ENCODE data around the gene ST3GAL4.

Gene ST3GAL4

GRCh38 chr11:126444072-126444471 is 88.6 kb downstream of the ST3GAL4 start:
- no peak for DNase-seq (ENCODE audit: low read depth in 2 of 2)

GRCh38 chr11:126446581-126446980 is 91.1 kb downstream of the ST3GAL4 start:
- DNase-seq (ENCODE audit: low read depth in 2 of 2): no peak

GRCh38 chr11:126450198-126450597 is 94.7 kb downstream of the ST3GAL4 start:
- DNase-seq (ENCODE audit: low read depth in 2 of 2): no peak

GRCh38 chr11:126450806-126451205 is 95.3 kb downstream of the ST3GAL4 start:
- no peak for DNase-seq (ENCODE audit: low read depth in 2 of 2)

- DNase-seq (ENCODE audit: low read depth in 2 of 2): no peak
These were observed 95.8 kb downstream of the ST3GAL4 start for GRCh38 chr11:126451211-126451802.

GRCh38 chr11:126452241-126453101 is 97.0 kb downstream of the ST3GAL4 start:
- no peak for DNase-seq (ENCODE audit: low read depth in 2 of 2)

- DNase-seq (ENCODE audit: low read depth in 2 of 2): no peak
These were observed 100.6 kb downstream of the ST3GAL4 start for GRCh38 chr11:126456089-126456488.

- DNase-seq (ENCODE audit: low read depth in 2 of 2): no peak
These were observed 101.5 kb downstream of the ST3GAL4 start for GRCh38 chr11:126456783-126457542.

- DNase-seq (ENCODE audit: low read depth in 2 of 2): no peak
These were observed 102.3 kb downstream of the ST3GAL4 start for GRCh38 chr11:126457817-126458216.

GRCh38 chr11:126459691-126460281 is 104.3 kb downstream of the ST3GAL4 start:
- DNase-seq (ENCODE audit: low read depth in 2 of 2): no peak

GRCh38 chr11:126460417-126461095 is 105.1 kb downstream of the ST3GAL4 start:
- DNase-seq (ENCODE audit: low read depth in 2 of 2): no peak

- no peak for DNase-seq (ENCODE audit: low read depth in 2 of 2)
These were observed 105.6 kb downstream of the ST3GAL4 start for GRCh38 chr11:126461096-126461440.

GRCh38 chr11:126461996-126462395 is 106.5 kb downstream of the ST3GAL4 start:
- DNase-seq (ENCODE audit: low read depth in 2 of 2): no peak

- DNase-seq (ENCODE audit: low read depth in 2 of 2): no peak
These were observed 106.9 kb downstream of the ST3GAL4 start for GRCh38 chr11:126462422-126462821.
